AG04450 (cell line): Measurements from ENCODE around the gene MAGI2. TPM values are rescaled to one million over a fixed set of nuclear protein-coding genes. Genes with fewer than 3 reads are reported as not detected.

ENCODE experiments used
- CTCF ChIA-PET: fragments of 300-600, 350-600 bp; formaldehyde crosslinking; extraction: SDS; loops from one replicate; lab custom pipeline; 2022; ENCODE audit warnings: antibody characterized with exemption, inconsistent platforms; lab: Charles Lee
- POLR2A ChIA-PET: fragments of 350-600 bp; formaldehyde crosslinking; extraction: SDS; loops from one replicate; lab custom pipeline; 2021; ENCODE audit warnings: antibody characterized with exemption, inconsistent platforms; lab: Yijun Ruan, JAX
- DNase-seq: peaks from one replicate; pipeline ENCODE4 v3.0.0-alpha.2; 2011; ENCODE audit warnings: low read depth, low spot score
- H3K27ac ChIP-seq: one replicate; pipeline ENCODE4 v1.5.1; 2012; ENCODE audit warnings: low read depth, low read length, control low read depth
- H3K27me3 ChIP-seq: one replicate; pipeline ENCODE4 v1.6.0; 2012; ENCODE audit warnings: low read length; ENCODE audit not compliant: control insufficient read depth, insufficient read depth
- H3K4me3 ChIP-seq: 2 replicates; pipeline ENCODE4 v1.5.1; 2011; ENCODE audit warnings: mild to moderate bottlenecking, low read depth, low read length, control low read depth
- H3K9me3 ChIP-seq: 2 replicates; pipeline ENCODE4 v1.5.1; 2012; ENCODE audit warnings: low read length; ENCODE audit not compliant: control insufficient read depth, insufficient read depth
- polyA plus RNA-seq: library from polyadenylated mRNA; depleted of rRNA; stranded (reverse); fragments of >200 nt; gene quantifications from 2 replicates; pipeline ENCODE4 v1.2.3, GENCODE V29; 2011
- TF ChIP-seq, protein P1 (sequence below): IDR thresholded peaks from 2 replicates; pipeline ENCODE4 v1.5.1; 2011; ENCODE audit warnings: low read depth, low read length, control low read depth, inconsistent platforms

MAGI2 gene
- polyA plus RNA-seq, 1 experiment: 2.3 TPM

DNA sequence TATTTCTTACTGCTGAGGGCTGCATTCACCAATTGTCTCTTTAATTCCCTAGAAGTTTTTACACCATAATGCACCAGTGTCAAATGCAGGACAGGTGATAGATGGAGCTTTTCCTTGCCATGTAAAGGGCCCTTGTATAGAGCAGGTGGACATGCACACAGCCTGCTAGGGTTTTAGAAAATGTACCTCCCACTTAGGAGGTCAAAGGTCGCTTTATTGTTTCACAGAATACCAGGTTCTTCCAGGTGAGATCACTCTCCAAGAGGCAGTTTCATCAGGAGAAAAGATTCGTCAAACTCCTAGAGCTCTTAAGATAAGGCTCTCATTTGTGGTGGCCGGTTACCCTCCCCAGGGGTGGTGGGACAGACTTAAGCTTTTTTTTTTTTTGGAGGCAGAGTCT, 1439.1 kb downstream of the MAGI2 start:
- ChIA-PET CTCF (no interaction called here), POLR2A (no interaction called here)
- Histone ChIP-seq H3K27ac (no peak overlapping the region), H3K27me3 (peaks cover 3% of the 10 kb centered on the region), H3K9me3 (peaks cover 3% of the 10 kb centered on the region), H3K4me3 (no peak overlapping the region)
- TF ChIP-seq, protein P1, sequence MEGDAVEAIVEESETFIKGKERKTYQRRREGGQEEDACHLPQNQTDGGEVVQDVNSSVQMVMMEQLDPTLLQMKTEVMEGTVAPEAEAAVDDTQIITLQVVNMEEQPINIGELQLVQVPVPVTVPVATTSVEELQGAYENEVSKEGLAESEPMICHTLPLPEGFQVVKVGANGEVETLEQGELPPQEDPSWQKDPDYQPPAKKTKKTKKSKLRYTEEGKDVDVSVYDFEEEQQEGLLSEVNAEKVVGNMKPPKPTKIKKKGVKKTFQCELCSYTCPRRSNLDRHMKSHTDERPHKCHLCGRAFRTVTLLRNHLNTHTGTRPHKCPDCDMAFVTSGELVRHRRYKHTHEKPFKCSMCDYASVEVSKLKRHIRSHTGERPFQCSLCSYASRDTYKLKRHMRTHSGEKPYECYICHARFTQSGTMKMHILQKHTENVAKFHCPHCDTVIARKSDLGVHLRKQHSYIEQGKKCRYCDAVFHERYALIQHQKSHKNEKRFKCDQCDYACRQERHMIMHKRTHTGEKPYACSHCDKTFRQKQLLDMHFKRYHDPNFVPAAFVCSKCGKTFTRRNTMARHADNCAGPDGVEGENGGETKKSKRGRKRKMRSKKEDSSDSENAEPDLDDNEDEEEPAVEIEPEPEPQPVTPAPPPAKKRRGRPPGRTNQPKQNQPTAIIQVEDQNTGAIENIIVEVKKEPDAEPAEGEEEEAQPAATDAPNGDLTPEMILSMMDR: no peak
- DNase-seq: no peak

DNA sequence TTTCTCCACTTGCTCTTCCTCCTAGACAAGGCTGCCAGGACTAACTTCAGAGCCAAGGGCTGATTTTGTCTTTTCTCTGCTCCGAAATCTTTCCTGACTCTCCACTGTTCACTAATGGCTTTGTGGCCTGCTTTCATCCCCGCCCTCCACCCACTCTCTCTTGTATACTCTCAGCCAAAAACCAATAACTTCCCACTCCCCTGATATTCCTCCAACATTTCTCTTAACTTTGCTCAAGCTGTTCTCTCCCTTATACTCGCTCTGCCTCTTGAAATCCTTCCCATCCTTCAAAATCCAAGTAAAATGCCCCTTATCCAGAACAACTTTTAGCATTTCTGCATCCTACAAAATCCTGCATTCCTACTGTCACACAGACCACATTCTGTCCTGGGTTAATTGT, 1440.1 kb downstream of the MAGI2 start:
- CTCF ChIA-PET: interaction anchor here (0.6 kb wide), 1 partner anchor 41 kb away, joined by 4 read pairs; no protein-coding TSS in a partner anchor

DNA sequence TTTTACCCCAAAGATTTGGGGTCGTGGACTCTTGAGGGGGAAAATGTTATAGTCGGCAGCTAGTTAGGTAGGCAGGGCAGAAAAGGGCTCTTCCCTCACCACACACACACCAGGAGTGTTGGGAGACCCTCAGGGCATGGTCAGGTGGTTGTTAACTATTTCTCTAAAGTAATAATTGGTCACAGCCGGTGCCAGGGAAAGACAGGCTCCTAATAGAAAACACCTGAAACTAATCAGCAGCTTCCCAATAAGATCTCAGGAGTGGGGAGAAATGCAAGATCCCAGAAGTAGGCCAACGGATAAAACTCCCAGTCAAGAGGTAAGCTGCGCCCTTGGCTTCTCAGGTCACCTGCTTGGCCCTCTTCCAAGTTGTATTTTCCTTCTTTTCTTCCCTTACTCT, 1441.8 kb downstream of the MAGI2 start:
- ChIA-PET POLR2A (no interaction called here), CTCF (interaction anchor here (1.2 kb wide), 1 partner anchor 10 kb away, joined by 3 read pairs; no protein-coding TSS in a partner anchor)
- Histone ChIP-seq H3K9me3 (peaks cover 9% of the 10 kb centered on the region), H3K4me3 (no peak overlapping the region), H3K27ac (no peak overlapping the region), H3K27me3 (peaks cover 3% of the 10 kb centered on the region)
- DNase-seq: no peak
- TF ChIP-seq, protein P1: no peak

More for the DNA sequence above, 1440.1 kb downstream of the MAGI2 start:
- TF ChIP-seq, protein P1: no peak
- POLR2A ChIA-PET: no interaction called here
- Histone ChIP-seq H3K9me3 (peaks cover 9% of the 10 kb centered on the region), H3K27me3 (peaks cover 3% of the 10 kb centered on the region), H3K27ac (no peak overlapping the region), H3K4me3 (no peak overlapping the region)
- DNase-seq: no peak

DNA sequence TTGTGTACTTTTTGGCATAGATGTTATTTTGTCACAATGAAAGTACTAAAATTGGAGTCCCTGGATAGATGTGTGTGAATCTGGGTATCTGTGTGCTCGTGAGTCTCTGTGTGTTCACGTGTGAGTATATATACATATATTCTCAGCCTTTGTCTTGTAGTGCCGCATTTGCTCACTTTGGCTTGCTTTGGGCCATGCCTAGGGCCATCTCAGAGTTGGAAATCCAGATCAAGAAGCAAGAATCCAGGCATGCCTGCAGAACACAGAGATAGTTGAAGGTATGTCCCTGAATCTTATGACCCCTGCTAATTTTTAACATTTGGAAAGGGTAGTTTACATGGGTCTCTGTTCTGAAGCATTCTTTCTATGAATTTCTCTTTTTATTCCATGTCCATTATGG, 1446.2 kb downstream of the MAGI2 start:
- H3K9me3 ChIP-seq: peaks cover 9% of the 10 kb centered on the region
- DNase-seq: no peak
- TF ChIP-seq, protein P1: no peak
- no peak overlapping the region for H3K4me3 ChIP-seq
- H3K27me3 ChIP-seq: peaks cover 3% of the 10 kb centered on the region
- POLR2A ChIA-PET: no interaction called here
- CTCF ChIA-PET: no interaction called here
- H3K27ac ChIP-seq: no peak overlapping the region

DNA sequence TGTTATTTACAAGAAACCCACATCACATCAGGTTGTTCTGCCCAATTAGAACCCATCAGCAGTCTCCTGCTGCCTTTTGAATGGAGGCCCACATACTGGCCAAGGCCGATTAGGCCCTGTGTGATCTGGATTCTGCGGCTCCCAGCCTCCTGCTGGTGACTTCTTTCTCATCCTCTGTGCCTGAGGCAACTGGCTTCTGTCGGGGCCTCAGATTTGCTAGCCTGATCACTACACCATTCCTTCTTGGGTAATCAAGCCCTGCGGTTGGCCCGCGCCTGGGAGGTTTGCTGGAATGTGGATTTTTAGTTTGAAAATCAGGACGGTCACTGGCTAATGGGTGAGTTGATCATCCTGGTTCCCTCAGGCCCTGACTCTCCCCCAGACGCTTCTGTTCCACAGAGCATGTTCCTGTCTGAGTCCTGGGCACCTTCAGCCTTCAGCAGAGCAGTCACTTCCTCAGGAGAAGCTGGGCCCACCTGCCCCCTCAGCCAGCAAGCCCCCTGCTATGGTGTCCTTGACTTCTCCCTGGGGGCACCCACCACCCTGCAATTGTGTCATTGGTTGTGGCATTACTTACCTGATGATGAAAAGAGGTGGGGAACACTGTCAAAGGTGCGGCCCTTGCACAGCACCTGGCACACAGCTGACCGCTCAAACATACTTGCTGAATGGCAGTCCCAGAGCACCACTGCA, 1447.3 kb downstream of the MAGI2 start:
- TF ChIP-seq, protein P1: no peak
- H3K9me3 ChIP-seq: peaks cover 9% of the 10 kb centered on the region
- no peak for DNase-seq
- no peak overlapping the region for H3K27ac ChIP-seq
- CTCF ChIA-PET: no interaction called here
- H3K27me3 ChIP-seq: no peaks in the 10 kb centered on the region
- H3K4me3 ChIP-seq: no peak overlapping the region
- POLR2A ChIA-PET: no interaction called here
